Measurements from ENCODE around the gene UMPS.

Gene UMPS

GRCh38 chr3:124730129-124730940 lies at the start of gene UMPS:
UMPS (plus strand) TSS chr3:124730452; CDS start chr3:124730472, 20 bp downstream.
- peak within 1 kb of the TSS; percentile 83 for H3K4me3 ChIP-seq (ENCODE audit: low read depth, low read length)
- in situ Hi-C loops (cut with HindIII; ENCODE audit: low sequenced_read_pairs) = no loop called here
- no peak for TF ChIP-seq CTCF (IDR thresholded peaks at IDR 0.05; ENCODE audit: low read depth, low read length, missing control alignments)
- DNase-seq (ENCODE audit: low read depth) = peak; percentile 22

DNA sequence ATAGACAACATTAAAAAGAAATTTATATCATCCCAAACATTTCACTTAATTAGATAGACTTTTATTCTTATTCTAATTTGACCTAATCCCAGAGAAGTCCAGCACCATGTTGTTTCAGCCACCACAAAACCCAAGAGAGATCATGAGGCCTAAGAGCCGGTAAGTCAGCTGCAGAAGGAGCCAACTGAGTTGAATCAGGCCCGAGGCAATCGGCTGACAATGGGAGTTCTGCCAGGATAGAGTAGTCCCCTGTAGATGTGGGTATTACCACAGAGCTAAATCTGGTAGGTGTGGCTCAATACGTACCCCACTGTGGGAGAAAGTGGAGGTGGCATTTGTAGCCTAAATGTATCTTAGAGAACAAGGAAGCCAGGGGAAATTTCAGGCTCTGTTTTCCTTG lies 49.7 kb upstream of the UMPS start:
- TF ChIP-seq CTCF (IDR thresholded peaks at IDR 0.05; ENCODE audit: low read depth, low read length, missing control alignments) = no peak
- no peak for DNase-seq (ENCODE audit: low read depth)
- H3K4me3 ChIP-seq (ENCODE audit: low read depth, low read length) = no peak overlapping the region
- in situ Hi-C loops (cut with HindIII; ENCODE audit: low sequenced_read_pairs) = no loop called here

DNA sequence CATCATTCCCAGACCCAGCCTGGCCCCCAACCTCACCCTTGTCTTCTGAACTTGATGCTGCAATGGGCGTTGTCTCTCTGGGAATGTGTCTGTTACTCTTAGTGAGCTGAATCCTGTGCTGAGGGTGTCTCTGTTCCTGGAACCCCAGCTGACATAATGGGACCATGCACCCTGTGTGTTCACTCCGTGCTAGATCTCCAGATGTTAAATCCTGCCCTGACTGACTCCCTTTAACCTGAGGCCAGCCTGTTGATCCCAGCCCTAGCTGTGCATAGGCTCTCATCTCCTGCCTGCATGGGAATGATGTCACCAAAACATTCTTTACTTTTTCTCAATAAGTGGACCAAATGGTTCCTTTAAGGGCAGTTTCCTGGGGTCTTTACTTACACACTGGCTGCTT lies 48.0 kb upstream of the UMPS start:
- in situ Hi-C loops (cut with HindIII; ENCODE audit: low sequenced_read_pairs) = no loop called here
- no peak for DNase-seq (ENCODE audit: low read depth)
- no peak overlapping the region for H3K4me3 ChIP-seq (ENCODE audit: low read depth, low read length)
- TF ChIP-seq CTCF (IDR thresholded peaks at IDR 0.05; ENCODE audit: low read depth, low read length, missing control alignments) = no peak

GRCh38 chr3:124684459-124684858 lies 45.8 kb upstream of the UMPS start:
- no peak for DNase-seq (ENCODE audit: low read depth)
- no peak for TF ChIP-seq CTCF (IDR thresholded peaks at IDR 0.05; ENCODE audit: low read depth, low read length, missing control alignments)
- in situ Hi-C loops (cut with HindIII; ENCODE audit: low sequenced_read_pairs) = no loop called here
- H3K4me3 ChIP-seq (ENCODE audit: low read depth, low read length) = no peak overlapping the region

DNA sequence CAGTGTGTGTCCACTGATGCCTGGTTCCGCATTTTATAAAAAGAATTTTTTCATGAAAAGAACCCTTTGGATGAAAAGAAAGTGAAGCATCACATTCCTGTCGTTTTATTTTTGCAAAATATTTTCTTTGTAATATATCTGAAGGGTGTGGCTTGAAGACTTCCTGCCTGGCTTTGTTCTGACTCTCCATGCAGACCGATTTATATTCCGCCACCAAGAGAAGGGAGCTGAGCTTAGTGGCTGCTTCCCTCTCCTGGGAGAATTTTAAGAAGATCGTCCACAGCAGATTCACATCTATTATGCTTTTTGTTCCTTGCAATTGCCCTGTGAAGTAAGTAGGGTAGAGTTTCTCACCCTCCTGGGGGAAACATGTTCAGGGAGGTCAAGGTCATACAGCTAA lies 45.2 kb upstream of the UMPS start:
- TF ChIP-seq CTCF (IDR thresholded peaks at IDR 0.05; ENCODE audit: low read depth, low read length, missing control alignments) = no peak

GRCh38 chr3:124685481-124685880 lies 44.8 kb upstream of the UMPS start:
- no peak for DNase-seq (ENCODE audit: low read depth)
- TF ChIP-seq CTCF (IDR thresholded peaks at IDR 0.05; ENCODE audit: low read depth, low read length, missing control alignments) = no peak

More for the DNA sequence above, 45.2 kb upstream of the UMPS start:
- DNase-seq (ENCODE audit: low read depth) = no peak
- no peak overlapping the region for H3K4me3 ChIP-seq (ENCODE audit: low read depth, low read length)
- in situ Hi-C loops (cut with HindIII; ENCODE audit: low sequenced_read_pairs) = no loop called here

More at GRCh38 chr3:124685481-124685880, 44.8 kb upstream of the UMPS start:
- in situ Hi-C loops (cut with HindIII; ENCODE audit: low sequenced_read_pairs) = no loop called here
- no peak overlapping the region for H3K4me3 ChIP-seq (ENCODE audit: low read depth, low read length)

Data from astrocyte of the cerebellum (primary cell).